ENCODE measurements around the gene SPC25. TPM values are rescaled to one million over a fixed set of nuclear protein-coding genes. Genes with fewer than 3 reads are reported as not detected.

The SPC25 gene
- polyA plus RNA-seq, 1 donor from 2014 or later: 2.7 TPM

DNA sequence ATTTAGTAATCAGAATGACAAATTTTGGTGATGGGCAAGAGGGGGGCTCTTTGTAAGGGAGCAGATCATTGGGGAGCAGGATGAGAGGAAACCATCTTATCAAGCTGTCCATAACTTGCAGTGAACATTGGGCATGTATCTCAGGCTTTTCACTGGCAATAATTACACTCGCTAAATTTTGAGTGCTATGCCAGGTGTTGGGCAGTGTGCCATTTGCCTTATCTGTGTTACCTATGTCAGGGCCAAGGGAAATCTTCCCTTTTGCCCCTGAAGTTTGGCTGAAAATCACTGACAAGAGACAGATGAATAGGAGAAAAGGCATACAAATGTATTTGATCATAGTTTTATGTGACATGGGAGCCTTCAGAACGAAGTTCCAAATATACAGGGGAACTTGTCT is 48.8 kb downstream of the SPC25 start:
- Histone ChIP-seq H3K4me2 (ENCODE audit: low read length) (no peak overlapping the region), H3K79me2 (replicated peaks; ENCODE audit: insufficient read depth, low read length) (no peaks in the 10 kb centered on the region), H3K27me3 (ENCODE audit: insufficient read depth, low read depth, low read length) (no peaks in the 10 kb centered on the region), H3K9me2 (ENCODE audit: insufficient read depth, low read length) (no peaks in the 10 kb centered on the region), H3F3A (ENCODE audit: insufficient read depth, low read length, poor library complexity, severe bottlenecking) (no peaks in the 10 kb centered on the region), H2AFZ (ENCODE audit: low read depth, low read length) (no peak overlapping the region), H3K27ac (ENCODE audit: low read length) (no peak overlapping the region), H4K20me1 (ENCODE audit: insufficient read depth) (no peaks in the 10 kb centered on the region), H3K36me3 (ENCODE audit: insufficient read depth, low read length) (no peaks in the 10 kb centered on the region), H3K4me3 (ENCODE audit: low read length) (no peak overlapping the region), H3K9ac (ENCODE audit: low read length) (no peak overlapping the region), H3K9me3 (ENCODE audit: low read length) (no peaks in the 10 kb centered on the region)
- TF ChIP-seq SMC3 (conservative IDR thresholded peaks at IDR 0.05; ENCODE audit: poor library complexity): no peak
- no peak for TF ChIP-seq EZH2 (IDR thresholded peaks at IDR 0.05; ENCODE audit: borderline replicate concordance, insufficient read depth, low read length, poor library complexity, severe bottlenecking)
- no peak for TF ChIP-seq EP300 (conservative IDR thresholded peaks at IDR 0.05; ENCODE audit: poor library complexity, severe bottlenecking)
- TF ChIP-seq POLR2AphosphoS5 (IDR thresholded peaks at IDR 0.05): no peak
- TF ChIP-seq, protein P1, sequence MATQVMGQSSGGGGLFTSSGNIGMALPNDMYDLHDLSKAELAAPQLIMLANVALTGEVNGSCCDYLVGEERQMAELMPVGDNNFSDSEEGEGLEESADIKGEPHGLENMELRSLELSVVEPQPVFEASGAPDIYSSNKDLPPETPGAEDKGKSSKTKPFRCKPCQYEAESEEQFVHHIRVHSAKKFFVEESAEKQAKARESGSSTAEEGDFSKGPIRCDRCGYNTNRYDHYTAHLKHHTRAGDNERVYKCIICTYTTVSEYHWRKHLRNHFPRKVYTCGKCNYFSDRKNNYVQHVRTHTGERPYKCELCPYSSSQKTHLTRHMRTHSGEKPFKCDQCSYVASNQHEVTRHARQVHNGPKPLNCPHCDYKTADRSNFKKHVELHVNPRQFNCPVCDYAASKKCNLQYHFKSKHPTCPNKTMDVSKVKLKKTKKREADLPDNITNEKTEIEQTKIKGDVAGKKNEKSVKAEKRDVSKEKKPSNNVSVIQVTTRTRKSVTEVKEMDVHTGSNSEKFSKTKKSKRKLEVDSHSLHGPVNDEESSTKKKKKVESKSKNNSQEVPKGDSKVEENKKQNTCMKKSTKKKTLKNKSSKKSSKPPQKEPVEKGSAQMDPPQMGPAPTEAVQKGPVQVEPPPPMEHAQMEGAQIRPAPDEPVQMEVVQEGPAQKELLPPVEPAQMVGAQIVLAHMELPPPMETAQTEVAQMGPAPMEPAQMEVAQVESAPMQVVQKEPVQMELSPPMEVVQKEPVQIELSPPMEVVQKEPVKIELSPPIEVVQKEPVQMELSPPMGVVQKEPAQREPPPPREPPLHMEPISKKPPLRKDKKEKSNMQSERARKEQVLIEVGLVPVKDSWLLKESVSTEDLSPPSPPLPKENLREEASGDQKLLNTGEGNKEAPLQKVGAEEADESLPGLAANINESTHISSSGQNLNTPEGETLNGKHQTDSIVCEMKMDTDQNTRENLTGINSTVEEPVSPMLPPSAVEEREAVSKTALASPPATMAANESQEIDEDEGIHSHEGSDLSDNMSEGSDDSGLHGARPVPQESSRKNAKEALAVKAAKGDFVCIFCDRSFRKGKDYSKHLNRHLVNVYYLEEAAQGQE (IDR thresholded peaks at IDR 0.05; ENCODE audit: borderline replicate concordance): no peak
- TF ChIP-seq MXI1 (conservative IDR thresholded peaks at IDR 0.05; ENCODE audit: poor library complexity, severe bottlenecking): no peak

DNA sequence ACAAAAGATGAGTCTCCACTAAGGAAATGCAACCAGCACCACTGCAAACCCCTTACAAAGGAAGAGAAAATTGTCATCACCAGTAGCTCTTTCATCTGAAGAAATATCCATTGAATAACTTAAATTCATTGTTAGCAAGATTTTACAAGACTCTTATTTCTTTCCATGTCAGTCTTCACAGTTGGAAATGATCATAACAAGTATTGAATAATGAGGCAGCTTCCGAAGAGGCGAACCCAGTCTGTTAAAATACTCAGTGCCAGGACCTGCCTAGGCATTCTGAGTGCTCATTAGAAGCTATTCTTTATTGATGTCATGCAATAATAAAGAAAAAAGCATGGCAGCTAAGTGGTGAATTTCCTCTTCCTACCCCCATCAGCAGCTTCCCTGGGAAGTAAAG is 54.3 kb downstream of the SPC25 start:
- H3K9me3 ChIP-seq (ENCODE audit: low read length): no peaks in the 10 kb centered on the region
- TF ChIP-seq RAD21 (conservative IDR thresholded peaks at IDR 0.05) (no peak), SMC3 (conservative IDR thresholded peaks at IDR 0.05; ENCODE audit: poor library complexity) (no peak), EP300 (conservative IDR thresholded peaks at IDR 0.05; ENCODE audit: poor library complexity, severe bottlenecking) (peak; percentile 88), POLR2AphosphoS5 (IDR thresholded peaks at IDR 0.05) (peak; percentile 80), TAF1 (IDR thresholded peaks at IDR 0.05; ENCODE audit: low read depth) (no peak)
- TF ChIP-seq, protein P2, sequence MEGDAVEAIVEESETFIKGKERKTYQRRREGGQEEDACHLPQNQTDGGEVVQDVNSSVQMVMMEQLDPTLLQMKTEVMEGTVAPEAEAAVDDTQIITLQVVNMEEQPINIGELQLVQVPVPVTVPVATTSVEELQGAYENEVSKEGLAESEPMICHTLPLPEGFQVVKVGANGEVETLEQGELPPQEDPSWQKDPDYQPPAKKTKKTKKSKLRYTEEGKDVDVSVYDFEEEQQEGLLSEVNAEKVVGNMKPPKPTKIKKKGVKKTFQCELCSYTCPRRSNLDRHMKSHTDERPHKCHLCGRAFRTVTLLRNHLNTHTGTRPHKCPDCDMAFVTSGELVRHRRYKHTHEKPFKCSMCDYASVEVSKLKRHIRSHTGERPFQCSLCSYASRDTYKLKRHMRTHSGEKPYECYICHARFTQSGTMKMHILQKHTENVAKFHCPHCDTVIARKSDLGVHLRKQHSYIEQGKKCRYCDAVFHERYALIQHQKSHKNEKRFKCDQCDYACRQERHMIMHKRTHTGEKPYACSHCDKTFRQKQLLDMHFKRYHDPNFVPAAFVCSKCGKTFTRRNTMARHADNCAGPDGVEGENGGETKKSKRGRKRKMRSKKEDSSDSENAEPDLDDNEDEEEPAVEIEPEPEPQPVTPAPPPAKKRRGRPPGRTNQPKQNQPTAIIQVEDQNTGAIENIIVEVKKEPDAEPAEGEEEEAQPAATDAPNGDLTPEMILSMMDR (IDR thresholded peaks at IDR 0.05; ENCODE audit: poor library complexity, severe bottlenecking): no peak
- H4K20me1 ChIP-seq (ENCODE audit: insufficient read depth): no peaks in the 10 kb centered on the region
- no peak overlapping the region for H2AFZ ChIP-seq (ENCODE audit: low read depth, low read length)
- no peak overlapping the region for H3K4me2 ChIP-seq (ENCODE audit: low read length)
- peak overlapping the region; percentile 18 for H3K4me3 ChIP-seq (ENCODE audit: low read length)
- no peaks in the 10 kb centered on the region for H3K27me3 ChIP-seq (ENCODE audit: insufficient read depth, low read depth, low read length)
- no peaks in the 10 kb centered on the region for H3K79me2 ChIP-seq (replicated peaks; ENCODE audit: insufficient read depth, low read length)
- H3K27ac ChIP-seq (ENCODE audit: low read length): peak overlapping the region; percentile 50
- H3K9ac ChIP-seq (ENCODE audit: low read length): peak overlapping the region; percentile 0
- no peaks in the 10 kb centered on the region for H3K36me3 ChIP-seq (ENCODE audit: insufficient read depth, low read length)
- H3F3A ChIP-seq (ENCODE audit: insufficient read depth, low read length, poor library complexity, severe bottlenecking): no peaks in the 10 kb centered on the region
- H3K9me2 ChIP-seq (ENCODE audit: insufficient read depth, low read length): no peaks in the 10 kb centered on the region

DNA sequence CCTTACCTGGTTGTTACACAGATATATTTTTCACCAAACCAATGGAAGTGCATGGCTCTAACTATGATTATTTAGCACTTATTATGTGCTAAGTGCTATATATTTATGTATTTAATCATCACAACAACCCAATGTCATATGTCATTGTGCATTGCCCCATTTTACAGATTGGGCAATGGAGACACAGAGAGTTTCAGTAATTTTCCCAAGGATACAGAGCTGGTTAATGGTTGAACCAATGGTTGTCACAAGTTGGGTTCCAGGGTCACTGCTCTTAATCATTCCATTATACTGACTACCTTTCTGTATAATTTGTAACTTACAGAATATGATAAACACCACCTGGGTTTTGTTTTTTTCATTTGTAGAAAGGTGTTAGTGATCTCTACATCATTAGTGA is 58.6 kb downstream of the SPC25 start:
- Histone ChIP-seq H3K4me2 (ENCODE audit: low read length) (no peak overlapping the region), H3K9me2 (ENCODE audit: insufficient read depth, low read length) (no peaks in the 10 kb centered on the region), H2AFZ (ENCODE audit: low read depth, low read length) (no peak overlapping the region), H3K79me2 (replicated peaks; ENCODE audit: insufficient read depth, low read length) (no peaks in the 10 kb centered on the region), H3K27ac (ENCODE audit: low read length) (no peak overlapping the region), H3K27me3 (ENCODE audit: insufficient read depth, low read depth, low read length) (no peaks in the 10 kb centered on the region), H3K4me3 (ENCODE audit: low read length) (no peak overlapping the region), H4K20me1 (ENCODE audit: insufficient read depth) (no peaks in the 10 kb centered on the region), H3K36me3 (ENCODE audit: insufficient read depth, low read length) (no peaks in the 10 kb centered on the region), H3K9me3 (ENCODE audit: low read length) (no peaks in the 10 kb centered on the region), H3K9ac (ENCODE audit: low read length) (no peak overlapping the region), H3F3A (ENCODE audit: insufficient read depth, low read length, poor library complexity, severe bottlenecking) (no peaks in the 10 kb centered on the region)
- no peak for TF ChIP-seq MXI1 (conservative IDR thresholded peaks at IDR 0.05; ENCODE audit: poor library complexity, severe bottlenecking)
- TF ChIP-seq RAD21 (conservative IDR thresholded peaks at IDR 0.05): no peak
- no peak for TF ChIP-seq POLR2AphosphoS5 (IDR thresholded peaks at IDR 0.05)
- TF ChIP-seq EP300 (conservative IDR thresholded peaks at IDR 0.05; ENCODE audit: poor library complexity, severe bottlenecking): no peak
- no peak for TF ChIP-seq EZH2 (IDR thresholded peaks at IDR 0.05; ENCODE audit: borderline replicate concordance, insufficient read depth, low read length, poor library complexity, severe bottlenecking)
- no peak for TF ChIP-seq TAF1 (IDR thresholded peaks at IDR 0.05; ENCODE audit: low read depth)
- no peak for TF ChIP-seq SMC3 (conservative IDR thresholded peaks at IDR 0.05; ENCODE audit: poor library complexity)
- TF ChIP-seq, protein P1 (IDR thresholded peaks at IDR 0.05; ENCODE audit: borderline replicate concordance): no peak
- TF ChIP-seq, protein P2 (IDR thresholded peaks at IDR 0.05; ENCODE audit: poor library complexity, severe bottlenecking): no peak

Data from neural cell (in vitro differentiated cells).